NCI-H187 treated with DMSO at 0.1 percent for 48 hours (cell line): ENCODE measurements around the gene TAPT1.
"Not testable (repeated sequence)": the region's sequence is repeated elsewhere in the genome, so short reads cannot be mapped to it uniquely, and the experiment has no call there.

Experiments
- DNase-seq: peaks from one replicate; lab custom pipeline; 2025; lab: John Stamatoyannopoulos, UW

TAPT1 gene

DNA sequence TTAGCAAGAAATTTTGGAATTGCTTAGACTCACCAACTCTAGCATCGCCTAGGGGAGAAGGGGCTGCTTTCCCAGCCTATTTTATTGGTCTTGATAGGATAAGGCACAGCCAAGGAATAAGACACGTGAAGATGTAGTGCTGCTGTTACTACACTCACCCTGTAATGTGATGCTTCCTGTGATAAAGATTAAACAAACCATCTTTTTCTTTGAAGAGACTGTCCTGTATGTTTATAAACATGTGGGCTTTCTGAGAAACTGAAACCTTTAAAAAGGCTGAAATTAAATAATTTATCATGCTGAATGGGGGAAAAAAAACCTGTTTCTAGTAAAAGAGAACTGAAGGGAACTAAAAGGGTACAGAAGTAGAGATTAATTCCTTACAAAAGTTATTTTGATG is 13.2 kb downstream of the TAPT1 start:
- no peak for DNase-seq

- no peak for DNase-seq
These were observed 14.0 kb downstream of the TAPT1 start for GRCh38 chr4:16212138-16212782.

DNA sequence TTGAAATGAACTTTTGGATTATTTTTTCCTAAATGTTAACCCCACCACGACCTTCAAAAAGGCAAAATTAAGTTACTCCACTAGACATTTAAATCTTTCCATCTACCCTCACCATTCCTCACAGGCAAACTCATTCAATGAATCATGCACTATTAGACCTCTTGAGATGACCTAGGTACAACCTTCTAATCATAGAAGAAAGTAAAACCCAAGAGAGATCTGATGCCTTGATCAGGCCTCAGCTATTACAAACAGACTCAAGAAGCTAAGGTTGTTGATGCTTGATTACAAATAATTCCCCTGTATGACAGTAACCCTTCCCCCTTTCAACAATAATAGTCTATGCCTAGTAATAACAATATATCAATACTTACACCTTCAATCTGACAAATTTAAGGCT is 18.9 kb downstream of the TAPT1 start:
- no peak for DNase-seq

DNA sequence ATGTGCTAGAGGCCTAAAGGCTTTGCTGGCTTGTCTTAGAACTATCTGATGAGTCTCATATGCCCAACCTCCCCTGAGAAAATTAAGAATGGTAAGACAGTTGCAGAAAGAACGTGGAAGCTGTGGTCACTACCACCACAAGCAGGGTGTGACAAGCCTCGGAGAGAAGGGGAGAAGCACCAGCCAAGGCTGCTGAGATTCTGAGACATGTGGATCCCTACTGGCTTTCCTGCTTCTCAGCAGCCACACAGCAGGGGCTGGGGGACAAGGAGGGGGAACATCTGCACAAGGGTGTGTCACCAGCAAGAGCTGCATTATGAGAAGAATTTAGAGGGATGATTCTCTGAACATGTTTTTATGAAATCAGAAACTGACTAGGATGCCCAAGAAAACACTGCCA is 19.4 kb downstream of the TAPT1 start:
- no peak for DNase-seq

- DNase-seq: no peak
These were observed 20.0 kb downstream of the TAPT1 start for GRCh38 chr4:16206301-16206700.

- peak; percentile 93 for DNase-seq
These were observed 20.7 kb downstream of the TAPT1 start for GRCh38 chr4:16205298-16206164.

DNA sequence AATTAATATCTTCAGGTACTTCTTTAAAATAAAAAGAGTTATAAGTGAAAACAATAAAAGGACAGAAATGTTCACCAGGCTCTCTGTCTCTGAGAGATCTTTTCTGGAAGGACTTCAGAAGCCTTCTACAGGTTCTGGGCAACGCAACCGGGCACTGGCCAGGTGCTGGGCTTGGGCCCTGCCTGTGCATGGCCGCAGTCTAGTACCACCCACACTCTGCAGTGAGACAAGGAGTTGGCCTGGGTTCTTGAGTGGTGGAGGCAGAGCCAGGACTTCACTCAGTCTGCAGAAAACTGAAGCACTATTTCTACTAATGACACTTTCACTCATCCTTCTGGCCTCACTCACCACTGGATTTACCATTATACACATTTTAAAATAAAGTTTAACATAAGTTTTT is 21.8 kb downstream of the TAPT1 start:
- no peak for DNase-seq

DNA sequence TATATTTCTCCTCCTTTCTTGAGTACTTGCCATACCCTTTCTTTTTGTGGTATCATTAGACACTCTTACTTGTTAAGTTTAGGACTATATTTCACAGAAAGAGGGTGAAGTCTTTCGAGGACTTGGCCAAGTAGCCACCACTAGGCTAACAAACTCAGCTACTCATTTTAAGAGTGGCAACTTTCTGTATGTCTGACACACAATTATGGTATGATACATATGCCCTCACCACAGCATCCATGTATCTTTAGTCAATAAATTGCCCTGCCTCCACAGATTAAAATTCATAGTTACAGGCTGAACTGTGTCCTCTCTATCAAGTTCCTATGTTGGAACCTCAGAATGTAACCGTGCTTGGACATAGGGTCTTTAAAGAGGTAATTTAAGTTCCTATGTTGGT is 23.2 kb downstream of the TAPT1 start:
- DNase-seq: no peak

DNA sequence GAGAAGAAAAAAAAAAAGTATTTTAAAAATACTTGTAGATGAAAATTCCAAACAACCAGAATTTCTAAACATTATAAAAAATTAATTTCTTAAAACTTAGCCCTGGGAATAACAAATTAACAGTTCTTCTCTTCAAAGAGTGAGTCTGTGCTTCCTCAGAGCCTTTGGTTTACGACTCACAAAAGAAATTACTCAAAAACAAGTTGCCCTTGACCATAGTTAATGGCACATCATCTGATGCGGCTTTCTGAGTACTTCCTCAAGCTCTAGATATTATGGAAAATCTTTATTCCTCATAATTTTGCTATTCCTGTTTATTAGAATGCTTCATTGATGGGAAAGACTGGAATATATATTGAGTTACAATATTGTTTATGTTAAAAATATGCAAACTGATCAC is 23.7 kb downstream of the TAPT1 start:
- DNase-seq: no peak

GRCh38 chr4:16199093-16199492 is 27.2 kb downstream of the TAPT1 start:
- no peak for DNase-seq

- no peak for DNase-seq
These were observed 28.2 kb downstream of the TAPT1 start for GRCh38 chr4:16197876-16198665.

- no peak for DNase-seq
These were observed 29.5 kb downstream of the TAPT1 start for GRCh38 chr4:16196482-16197393.

- peak; percentile 51 for DNase-seq
These were observed 31.1 kb downstream of the TAPT1 start for GRCh38 chr4:16195209-16195608.

DNA sequence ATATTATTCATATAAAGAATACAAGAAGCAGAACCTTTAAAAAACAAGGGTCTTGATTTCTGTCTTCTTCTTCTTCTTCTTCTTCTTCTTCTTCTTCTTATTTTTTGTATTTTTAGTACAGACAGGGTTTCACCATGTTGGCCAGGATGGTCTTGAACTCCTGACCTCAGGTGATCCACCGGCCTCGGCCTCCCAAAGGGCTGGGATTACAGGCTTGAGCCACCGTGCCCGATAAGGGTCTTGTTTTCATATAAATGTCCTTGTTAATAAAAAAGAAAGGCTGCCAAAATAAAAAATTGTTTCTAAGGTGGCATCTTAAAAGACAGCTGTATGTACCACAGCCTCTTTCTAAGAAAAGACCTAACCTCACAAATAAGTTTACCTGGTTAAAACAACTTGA is 31.5 kb downstream of the TAPT1 start:
- DNase-seq: not testable (repeated sequence)

GRCh38 chr4:16194214-16194613 is 32.1 kb downstream of the TAPT1 start:
- DNase-seq: no peak

- no peak for DNase-seq
These were observed 33.4 kb downstream of the TAPT1 start for GRCh38 chr4:16192631-16193518.

DNA sequence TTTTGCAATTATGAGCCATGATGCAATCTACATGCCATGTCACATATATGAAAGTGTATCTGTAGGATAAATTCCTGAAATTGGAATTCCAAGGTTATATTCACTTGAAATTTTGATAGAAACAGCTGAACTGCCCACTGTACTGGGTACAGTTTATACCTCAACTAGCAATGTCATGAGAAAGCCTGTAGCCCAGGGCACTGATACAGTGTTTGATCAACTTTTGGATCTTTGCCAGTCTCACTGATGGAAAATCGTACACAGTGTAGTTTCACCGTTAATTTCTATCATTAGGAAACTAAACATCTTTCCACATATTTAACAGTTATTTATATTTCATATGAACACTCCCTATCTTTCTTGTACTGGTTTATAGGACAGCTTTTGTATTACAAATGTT is 34.2 kb downstream of the TAPT1 start:
- no peak for DNase-seq

- no peak for DNase-seq
These were observed 38.8 kb downstream of the TAPT1 start for GRCh38 chr4:16187455-16187854.

GRCh38 chr4:16186986-16187385 is 39.3 kb downstream of the TAPT1 start:
- DNase-seq: no peak

GRCh38 chr4:16183604-16184003 is 42.7 kb downstream of the TAPT1 start:
- no peak for DNase-seq

GRCh38 chr4:16176621-16177020 is 49.6 kb downstream of the TAPT1 start:
- no peak for DNase-seq
